GM12878 (cell line): ENCODE results near the gene RCOR2. TPM values are rescaled to one million over a fixed set of nuclear protein-coding genes. Genes with fewer than 3 reads are reported as not detected.

Experiments
- BCL11A ChIP-seq: IDR thresholded peaks from 2 replicates; pipeline ENCODE4 v1.6.1; 2011; ENCODE audit warnings: low read depth, low read length
- BCLAF1 ChIP-seq: fragments of 450-650 bp; IDR thresholded peaks from 2 replicates; pipeline ENCODE4 v1.6.1; 2017; ENCODE audit warnings: antibody characterized with exemption, mild to moderate bottlenecking, moderate library complexity
- BRCA1 ChIP-seq: IDR thresholded peaks from 2 replicates; pipeline ENCODE4 v1.6.1; 2011; ENCODE audit warnings: low read depth, low read length, improper control_type of control experiment
- CHD1 ChIP-seq: IDR thresholded peaks from 2 replicates; pipeline ENCODE4 v1.6.1; 2012; ENCODE audit warnings: low read depth, low read length, improper control_type of control experiment
- CREB1 ChIP-seq: IDR thresholded peaks from 2 replicates; pipeline ENCODE4 v1.6.1; 2012; ENCODE audit warnings: low read depth, mild to moderate bottlenecking, inconsistent platforms
- E2F4 ChIP-seq: IDR thresholded peaks from 2 replicates; pipeline ENCODE4 v1.6.1; 2012; ENCODE audit warnings: low read depth, low read length, improper control_type of control experiment
- EZH2 ChIP-seq: IDR thresholded peaks from 2 replicates; pipeline ENCODE4 v1.6.1; 2012; ENCODE audit warnings: low read depth, mild to moderate bottlenecking, control low read depth, inconsistent platforms, low read length, borderline replicate concordance; ENCODE audit not compliant: control insufficient read depth
- GATAD2B ChIP-seq: fragments of 450-650 bp; conservative IDR thresholded peaks from 2 replicates; pipeline ENCODE4 v1.6.1; 2017; ENCODE audit warnings: low read depth, mild to moderate bottlenecking, moderate library complexity
- HDAC2 ChIP-seq: fragments of 200-600 bp; sonication (generic); IDR thresholded peaks from 2 replicates; pipeline ENCODE4 v1.6.1; 2017
- HDAC6 ChIP-seq: fragments of 200-600 bp; sonication (generic); IDR thresholded peaks from one replicate; pipeline ENCODE4 v1.8.0; 2017; ENCODE audit warnings: antibody characterized with exemption; ENCODE audit not compliant: unreplicated experiment
- IKZF1 ChIP-seq: fragments of 450-650 bp; conservative IDR thresholded peaks from 2 replicates; pipeline ENCODE4 v1.6.1; 2017; ENCODE audit warnings: antibody characterized with exemption, mild to moderate bottlenecking
- IRF3 ChIP-seq: fragments of 450-650 bp; IDR thresholded peaks from 2 replicates; pipeline ENCODE4 v1.6.1; 2014; ENCODE audit warnings: mild to moderate bottlenecking
- KAT2A ChIP-seq: conservative IDR thresholded peaks from 2 replicates; pipeline ENCODE4 v1.6.1; 2011; ENCODE audit warnings: low read depth, low read length; ENCODE audit not compliant: control insufficient read depth
- KDM1A ChIP-seq: fragments of 200-600 bp; sonication (generic); IDR thresholded peaks from 2 replicates; pipeline ENCODE4 v1.6.1; 2016; ENCODE audit warnings: borderline replicate concordance
- MEF2B ChIP-seq: fragments of 450-650 bp; IDR thresholded peaks from 2 replicates; pipeline ENCODE4 v1.6.1; 2018; ENCODE audit warnings: mild to moderate bottlenecking, moderate library complexity; ENCODE audit not compliant: partially characterized antibody, poor library complexity, severe bottlenecking
- MLLT1 ChIP-seq: fragments of 450-650 bp; IDR thresholded peaks from 2 replicates; pipeline ENCODE4 v1.6.1; 2016; ENCODE audit warnings: mild to moderate bottlenecking
- MXI1 ChIP-seq: fragments of 150-350 bp; IDR thresholded peaks from 2 replicates; pipeline ENCODE4 v1.6.1; 2011; ENCODE audit warnings: low read depth, mild to moderate bottlenecking, inconsistent platforms, low read length, improper control_type of control experiment
- MYB ChIP-seq: fragments of 150-350 bp; IDR thresholded peaks from 2 replicates; pipeline ENCODE4 v1.6.1; 2014; ENCODE audit warnings: mild to moderate bottlenecking, low read depth, low read length, borderline replicate concordance
- NBN ChIP-seq: fragments of 450-650 bp; IDR thresholded peaks from 2 replicates; pipeline ENCODE4 v1.6.1; 2016
- SIN3A ChIP-seq: IDR thresholded peaks from 2 replicates; pipeline ENCODE4 v1.6.1; 2012; ENCODE audit warnings: low read depth, low read length, improper control_type of control experiment
- TAF1 ChIP-seq: IDR thresholded peaks from 2 replicates; pipeline ENCODE4 v1.6.1; 2011; ENCODE audit warnings: mild to moderate bottlenecking, low read depth, low read length, borderline replicate concordance
- TBL1XR1 ChIP-seq: IDR thresholded peaks from 2 replicates; pipeline ENCODE4 v1.6.1; 2012; ENCODE audit warnings: low read depth, low read length, improper control_type of control experiment
- TCF12 ChIP-seq: IDR thresholded peaks from 2 replicates; pipeline ENCODE4 v1.6.1; 2011; ENCODE audit warnings: low read depth, mild to moderate bottlenecking, low read length
- YY1 ChIP-seq: IDR thresholded peaks from 2 replicates; pipeline ENCODE4 v1.6.1; 2011; ENCODE audit warnings: low read depth, mild to moderate bottlenecking, low read length
- ZNF274 ChIP-seq: IDR thresholded peaks from one replicate; pipeline ENCODE4 v1.8.0; 2011; ENCODE audit not compliant: insufficient read length, insufficient read depth
- ZNF622 ChIP-seq: fragments of 450-650 bp; IDR thresholded peaks from 2 replicates; pipeline ENCODE4 v1.6.1; 2017; ENCODE audit warnings: mild to moderate bottlenecking, inconsistent platforms
- polyA plus RNA-seq, 11 experiments: library from polyadenylated mRNA; depleted of rRNA in 4 of 11; unstranded in 6 of 11; stranded (reverse) in 5 of 11; fragments of >200 nt; fragmentation: Nextera tagmentation in 4 of 11; fragmentation: Illumina TruSeq in 1 of 11; extraction: Ambion mirVana in 4 of 11; extraction: Trizol in 1 of 11; gene quantifications; 1 replicate in 1 of 11; 2 replicates in 10 of 11; pipeline versions ENCODE4 v1.2.1 to v1.2.3, GENCODE V29; 2011 to 2016; ENCODE audit warnings: inconsistent platforms in 2 of 11, missing spikeins in 2 of 11, low read depth in 1 of 11
- total RNA-seq, 4 experiments: library from RNA; depleted of rRNA in 3 of 4; stranded (reverse); fragments of >200 nt in 3 of 4; fragmentation: Illumina TruSeq in 1 of 4; extraction: Trizol in 1 of 4; gene quantifications; 2 replicates each; pipeline versions ENCODE4 v1.2.1 to v1.2.3, GENCODE V29; 2013 to 2021

The RCOR2 gene
- total and polyA plus RNA-seq, 10 of the 15 experiments (the other 5 are each of a cell fraction or from before 2014, with no cell fraction given) = 0.06 to 0.32 (median 0.17) TPM; not detected in 5

GRCh38 chr11:63951779-63952536, 35.0 kb upstream of the RCOR2 start (continued):
- peak; percentile 58 for TF ChIP-seq MLLT1
- no peak for TF ChIP-seq IRF3
- TF ChIP-seq ZNF274 = no peak
- no peak for TF ChIP-seq BCL11A
- no peak for TF ChIP-seq CHD1
- no peak for TF ChIP-seq ZNF622
- no peak for TF ChIP-seq BCLAF1
- TF ChIP-seq HDAC6 = no peak
- peak; percentile 59 for TF ChIP-seq NBN
- no peak for TF ChIP-seq GATAD2B
- TF ChIP-seq BRCA1 = no peak
- peak; percentile 47; the same call in 1 of the 2 replicates for TF ChIP-seq TAF1
- peak; percentile 56 for TF ChIP-seq MEF2B
- TF ChIP-seq MYB = no peak
- TF ChIP-seq IKZF1 = peak; percentile 57; the same call in 1 of the 2 replicates
- no peak for TF ChIP-seq EZH2
- TF ChIP-seq KAT2A = no peak
- TF ChIP-seq TCF12 = 0 out of 2 replicates have a peak, but pooled peaks have one; percentile 0
- peak; percentile 7; the same call in 1 of the 2 replicates for TF ChIP-seq YY1
- no peak for TF ChIP-seq E2F4
- TF ChIP-seq SIN3A = no peak
- TF ChIP-seq CREB1 = peak; percentile 51; the same call in 1 of the 2 replicates
- no peak for TF ChIP-seq HDAC2
- no peak for TF ChIP-seq TBL1XR1
- TF ChIP-seq MXI1 = 0 out of 2 replicates have a peak, but pooled peaks have one; percentile 34
- TF ChIP-seq KDM1A = no peak
